Kidney tubule cell (primary cell): ENCODE data around the gene OR5AN1.
"Not testable (repeated sequence)": the region's sequence is repeated elsewhere in the genome, so short reads cannot be mapped to it uniquely, and the experiment has no call there.

ENCODE experiments used
- DNase-seq: peaks from one replicate; pipeline ENCODE4 v3.0.0-alpha.2; 2018; ENCODE audit warnings: low spot score

The OR5AN1 gene, protein sequence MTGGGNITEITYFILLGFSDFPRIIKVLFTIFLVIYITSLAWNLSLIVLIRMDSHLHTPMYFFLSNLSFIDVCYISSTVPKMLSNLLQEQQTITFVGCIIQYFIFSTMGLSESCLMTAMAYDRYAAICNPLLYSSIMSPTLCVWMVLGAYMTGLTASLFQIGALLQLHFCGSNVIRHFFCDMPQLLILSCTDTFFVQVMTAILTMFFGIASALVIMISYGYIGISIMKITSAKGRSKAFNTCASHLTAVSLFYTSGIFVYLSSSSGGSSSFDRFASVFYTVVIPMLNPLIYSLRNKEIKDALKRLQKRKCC

DNA sequence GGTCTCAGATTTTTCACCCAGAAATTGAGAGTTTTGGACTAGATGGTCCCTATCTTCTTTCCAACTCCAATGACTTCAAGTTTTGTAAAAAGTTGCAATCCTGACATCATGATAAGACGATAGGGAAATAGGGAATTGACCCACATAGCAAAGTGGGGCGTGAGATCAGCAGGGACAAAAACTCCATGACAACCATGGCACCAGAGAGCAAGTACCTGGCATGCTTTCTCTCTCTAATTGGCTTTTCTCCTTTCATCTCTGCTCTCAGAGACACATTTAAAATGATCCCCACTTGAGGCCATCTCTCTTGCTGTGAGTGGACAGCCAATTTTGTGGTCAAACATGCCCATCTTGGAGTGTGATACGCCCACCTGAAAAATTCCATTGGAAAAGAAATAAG is at the start of gene OR5AN1:
Gene OR5AN1 (plus strand): TSS at position 301 of the 400 bp plus-strand sequence. CDS start 5,564 bp downstream, outside the sequence.
- DNase-seq = no peak

GRCh38 chr11:59335001-59335400 is 23.7 kb upstream of the OR5AN1 start:
- DNase-seq = no peak

DNA sequence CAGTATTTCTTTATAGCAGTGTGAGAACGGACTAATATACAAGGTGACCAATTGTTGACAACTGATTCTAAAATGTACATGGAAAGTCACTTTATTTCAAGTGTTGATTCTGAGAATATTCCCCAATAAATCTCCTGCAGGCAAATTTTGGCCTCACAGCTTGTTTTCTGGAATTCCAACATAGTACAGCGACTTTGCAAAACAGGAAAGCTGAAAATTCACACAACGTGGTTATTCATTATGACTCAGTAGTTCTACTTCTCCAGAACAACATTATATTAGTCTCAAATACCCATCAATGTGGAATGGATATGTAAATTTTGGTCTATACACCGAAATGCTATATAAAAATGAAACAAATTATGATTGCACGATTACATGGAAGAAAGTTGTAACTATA is 22.5 kb upstream of the OR5AN1 start:
- no peak for DNase-seq

GRCh38 chr11:59336931-59337330 is 21.8 kb upstream of the OR5AN1 start:
- no peak for DNase-seq

GRCh38 chr11:59349657-59350056 is 9.0 kb upstream of the OR5AN1 start:
- not testable (repeated sequence) for DNase-seq

DNA sequence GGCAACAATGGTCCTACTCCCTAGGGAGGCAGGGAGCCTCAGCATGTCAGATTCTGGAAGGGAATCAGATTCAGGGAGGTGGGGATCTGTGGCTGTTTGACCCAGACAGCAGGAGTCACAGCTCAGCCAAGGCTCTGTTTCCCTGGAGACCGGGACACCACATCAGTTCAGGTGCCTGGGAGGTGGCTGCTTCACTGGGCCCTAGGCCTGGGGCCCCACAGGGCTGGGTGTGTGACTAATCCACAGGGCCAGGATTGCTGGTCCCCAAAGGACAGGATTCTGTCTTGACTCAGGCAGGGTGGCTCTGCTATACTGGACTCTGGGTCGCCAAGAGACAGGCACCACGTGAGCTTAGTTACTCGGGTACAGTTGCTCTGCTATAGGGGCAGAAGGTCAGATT is 3.5 kb upstream of the OR5AN1 start:
- no peak for DNase-seq

GRCh38 chr11:59356561-59356960 is 2.1 kb upstream of the OR5AN1 start:
- no peak for DNase-seq

- no peak for DNase-seq
Measured at GRCh38 chr11:59358020-59358419, 675 bp upstream of the OR5AN1 start.

GRCh38 chr11:59365232-59366018 is 6.7 kb downstream of the OR5AN1 start:
- no peak for DNase-seq

GRCh38 chr11:59368238-59369022 is 9.7 kb downstream of the OR5AN1 start:
- DNase-seq = no peak

DNA sequence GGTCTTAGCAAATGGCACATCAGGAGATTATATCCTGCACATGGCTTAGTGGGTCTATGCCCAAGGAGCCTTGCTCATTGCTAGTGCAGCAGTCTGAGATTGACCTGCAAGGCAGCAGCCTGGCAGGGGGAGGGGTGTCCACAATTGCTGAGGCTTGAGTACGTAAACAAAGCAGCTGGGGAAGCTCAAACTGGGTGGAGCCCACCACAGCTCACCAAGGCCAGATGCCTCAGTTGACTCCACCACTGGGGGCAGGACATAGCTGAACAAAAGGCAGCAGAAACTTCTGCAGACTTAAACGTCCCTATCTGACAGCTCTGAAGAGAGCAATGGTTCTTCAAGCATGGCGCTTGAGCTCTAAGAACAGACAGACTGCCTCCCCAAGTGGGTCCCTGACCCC is 13.6 kb downstream of the OR5AN1 start:
- DNase-seq = not testable (repeated sequence)

- no peak for DNase-seq
Measured at GRCh38 chr11:59380263-59381059, 21.8 kb downstream of the OR5AN1 start.

DNA sequence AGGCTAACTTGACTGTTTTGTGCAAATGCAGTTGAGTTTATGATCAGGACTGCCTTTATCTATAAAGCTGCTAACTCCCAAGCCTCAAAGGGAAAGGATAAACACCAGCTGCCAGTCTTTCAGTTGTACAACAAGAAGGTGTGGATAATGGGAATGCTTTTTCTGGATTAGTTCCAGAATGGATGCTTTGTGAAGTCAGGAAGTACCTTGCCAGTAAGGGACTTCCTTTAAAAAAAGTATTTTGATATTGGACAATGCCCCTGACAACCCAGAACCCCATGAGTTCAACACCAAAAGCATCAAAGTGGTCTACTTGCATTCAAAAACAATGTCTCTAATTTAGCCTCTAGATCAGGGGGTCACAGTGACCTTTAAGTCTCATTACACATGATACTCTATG is 35.5 kb downstream of the OR5AN1 start:
- no peak for DNase-seq

DNA sequence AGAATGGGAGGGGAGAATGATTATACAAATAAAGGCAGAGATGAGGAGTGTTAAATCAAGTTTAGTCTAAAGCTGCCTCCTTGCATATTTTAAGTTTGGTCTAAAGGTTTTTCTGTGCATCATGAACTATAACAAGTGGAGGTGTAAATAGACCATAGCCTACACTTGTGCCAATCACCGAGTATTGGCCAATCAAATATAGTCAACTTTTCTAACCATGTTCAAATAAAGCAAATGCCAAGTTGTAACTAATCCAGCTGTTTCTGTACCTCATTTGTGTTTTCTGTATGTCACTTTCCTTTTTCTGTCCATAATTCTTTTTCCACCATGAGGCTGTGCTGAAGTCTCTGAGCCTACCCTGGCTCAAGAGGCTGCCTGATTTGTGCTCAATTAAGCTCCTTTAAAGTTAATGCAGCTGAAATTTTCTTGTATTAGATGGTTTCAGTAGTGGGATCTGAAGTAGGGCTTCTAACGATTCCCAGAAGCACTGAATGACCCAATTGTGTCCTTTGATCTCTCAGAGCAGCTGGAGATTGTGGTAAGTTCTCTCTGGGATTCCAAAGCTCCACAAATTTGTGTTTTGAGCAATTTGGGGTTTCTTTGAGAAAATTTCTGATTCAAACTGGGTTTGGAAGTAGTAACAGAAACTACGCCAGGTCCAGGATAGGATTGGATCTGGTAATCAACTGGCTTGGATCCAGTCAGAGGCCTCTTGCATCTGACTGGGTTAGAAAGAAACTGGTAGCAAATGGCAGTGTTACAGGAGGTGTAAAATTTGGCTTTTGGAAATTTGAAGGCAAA is 42.0 kb downstream of the OR5AN1 start:
- DNase-seq = no peak

GRCh38 chr11:59401262-59401552 is 42.5 kb downstream of the OR5AN1 start:
- no peak for DNase-seq

GRCh38 chr11:59403546-59403945 is 44.9 kb downstream of the OR5AN1 start:
- DNase-seq = no peak

- DNase-seq = no peak
Measured at GRCh38 chr11:59413646-59414045, 55.0 kb downstream of the OR5AN1 start.

GRCh38 chr11:59415111-59415510 is 56.4 kb downstream of the OR5AN1 start:
- DNase-seq = no peak

- no peak for DNase-seq
Measured at GRCh38 chr11:59416613-59417012, 57.9 kb downstream of the OR5AN1 start.

GRCh38 chr11:59417023-59417422 is 58.3 kb downstream of the OR5AN1 start:
- DNase-seq = no peak

DNA sequence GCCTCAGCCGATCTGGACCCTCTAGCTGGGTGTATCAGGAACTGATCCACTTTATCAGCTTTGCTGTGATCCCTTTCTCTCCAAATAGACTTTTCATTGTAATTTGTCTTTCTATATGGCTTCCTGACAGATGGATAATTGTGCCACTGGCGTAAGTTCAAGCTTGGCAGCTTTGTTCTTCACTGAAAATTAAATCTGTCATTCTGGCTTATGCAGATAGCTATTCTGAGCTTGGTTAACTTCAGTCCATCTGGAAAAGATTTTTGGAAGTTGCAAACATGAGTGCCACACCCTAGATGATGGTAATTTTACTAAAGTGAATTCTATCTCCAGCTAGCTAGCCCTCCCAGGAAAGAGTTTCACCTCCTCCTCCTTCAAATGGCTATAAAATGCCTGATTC is 59.5 kb downstream of the OR5AN1 start:
- no peak for DNase-seq
